DMS114 treated with DMSO at 0.1 percent for 48 hours (cell line): ENCODE results near the gene ZNF44.

Experiments used
- DNase-seq: peaks from one replicate; lab custom pipeline; 2025; ENCODE audit not compliant: unreplicated experiment; lab: John Stamatoyannopoulos, UW

Gene ZNF44

GRCh38 chr19:12265921-12266704 is 28.6 kb downstream of the ZNF44 start:
- no peak for DNase-seq

DNA sequence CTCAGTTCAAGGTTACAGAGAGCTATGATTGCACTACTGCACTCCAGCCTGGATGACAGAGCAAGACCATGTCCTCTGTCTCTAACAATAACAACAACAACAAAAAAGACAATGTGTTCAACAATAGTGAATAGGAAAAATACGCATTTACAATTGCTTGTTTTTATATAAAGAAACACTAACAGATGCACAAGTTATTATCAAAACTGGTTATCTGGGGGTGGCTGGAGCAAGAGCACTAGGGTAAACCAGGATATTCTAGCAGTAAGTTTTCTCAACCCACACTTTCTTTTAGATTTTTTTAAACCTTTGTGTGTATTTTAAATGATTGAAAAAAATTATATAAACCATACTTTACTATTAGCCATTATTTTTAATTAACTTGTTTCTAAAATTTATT is 33.1 kb downstream of the ZNF44 start:
- DNase-seq, result no peak

- no peak for DNase-seq
Observed at GRCh38 chr19:12260861-12261260, 33.8 kb downstream of the ZNF44 start.

- no peak for DNase-seq
Observed at GRCh38 chr19:12260236-12260635, 34.4 kb downstream of the ZNF44 start.

- no peak for DNase-seq
Observed at GRCh38 chr19:12255372-12255771, 39.3 kb downstream of the ZNF44 start.

DNA sequence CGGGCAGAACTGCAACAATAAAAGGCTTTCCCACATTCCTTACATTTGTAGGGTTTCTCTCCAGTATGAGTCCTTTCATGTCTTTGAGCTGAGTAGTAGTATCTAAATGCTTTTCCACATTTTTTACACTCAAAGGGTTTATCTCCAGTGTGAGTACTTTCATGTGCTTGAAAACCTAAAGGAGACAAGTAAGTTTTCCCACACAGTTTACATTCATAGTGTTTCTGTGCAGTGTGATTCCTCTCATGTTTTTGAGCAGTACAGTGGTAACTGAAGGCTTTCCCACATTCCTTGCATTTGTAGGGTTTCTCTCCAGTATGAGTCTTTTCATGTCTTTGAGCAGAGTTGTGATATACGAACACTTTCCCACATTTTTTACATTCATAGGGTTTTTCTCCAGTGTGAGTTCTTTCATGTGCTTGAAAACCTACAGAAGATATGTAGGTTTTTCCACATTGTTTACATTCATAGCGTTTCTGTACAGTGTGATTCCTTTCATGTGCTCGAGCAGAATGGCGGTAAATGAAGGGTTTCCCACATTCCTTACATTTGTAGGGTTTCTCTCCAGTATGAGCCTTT is 47.0 kb downstream of the ZNF44 start:
- DNase-seq, result no peak

DNA sequence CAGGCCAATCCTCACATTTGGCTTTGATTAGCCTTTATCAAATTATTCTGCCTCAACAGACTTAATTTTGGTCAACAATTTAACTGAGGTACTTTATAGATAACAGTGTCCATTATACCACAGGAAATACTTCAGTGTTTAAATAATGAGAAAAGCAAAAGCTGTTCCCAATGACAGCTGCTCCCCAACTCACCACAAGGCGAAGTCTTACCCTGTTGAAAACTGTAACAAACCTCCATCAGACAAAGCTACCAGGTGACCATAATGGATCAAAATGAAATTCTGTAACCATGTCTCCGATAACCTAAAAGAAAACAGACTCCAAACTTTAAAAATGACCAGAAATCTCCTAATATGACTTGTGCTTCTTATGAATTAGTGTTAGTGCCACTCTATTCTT is 50.3 kb downstream of the ZNF44 start:
- no peak for DNase-seq

DNA sequence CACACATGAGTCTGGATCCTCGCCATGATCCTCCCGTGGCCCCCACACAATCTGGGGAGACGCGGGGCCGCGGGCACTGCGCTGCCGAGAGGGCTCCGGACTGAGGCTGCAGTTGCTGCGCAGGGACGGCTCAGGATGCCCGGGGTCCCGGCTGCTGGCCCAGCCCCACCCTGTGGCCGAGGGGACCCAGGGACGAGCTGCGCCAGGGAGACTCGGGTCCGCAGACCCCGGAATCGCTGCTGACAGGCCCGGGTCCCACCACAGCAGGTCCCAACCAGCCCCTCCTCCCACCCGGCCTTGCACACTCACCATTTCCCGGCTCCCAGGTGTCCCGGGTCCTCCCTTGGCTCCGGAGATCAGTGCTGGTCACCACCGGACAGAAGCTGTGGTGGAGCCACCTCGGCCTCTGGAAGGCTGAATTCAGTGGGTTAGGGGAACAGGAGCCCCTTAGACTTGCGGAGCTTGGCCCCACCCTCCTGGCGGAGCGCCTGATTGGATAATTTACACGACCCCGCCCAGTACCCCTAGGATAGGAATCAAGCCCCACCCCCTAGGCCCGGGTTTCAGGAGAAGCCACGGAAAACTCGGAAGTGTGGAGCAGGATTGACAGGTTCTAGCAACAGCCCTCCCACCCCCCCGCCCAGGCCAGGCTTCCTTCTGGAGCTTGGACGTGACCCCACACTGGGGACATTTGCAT is 57.4 kb downstream of the ZNF44 start:
- no peak for DNase-seq

DNA sequence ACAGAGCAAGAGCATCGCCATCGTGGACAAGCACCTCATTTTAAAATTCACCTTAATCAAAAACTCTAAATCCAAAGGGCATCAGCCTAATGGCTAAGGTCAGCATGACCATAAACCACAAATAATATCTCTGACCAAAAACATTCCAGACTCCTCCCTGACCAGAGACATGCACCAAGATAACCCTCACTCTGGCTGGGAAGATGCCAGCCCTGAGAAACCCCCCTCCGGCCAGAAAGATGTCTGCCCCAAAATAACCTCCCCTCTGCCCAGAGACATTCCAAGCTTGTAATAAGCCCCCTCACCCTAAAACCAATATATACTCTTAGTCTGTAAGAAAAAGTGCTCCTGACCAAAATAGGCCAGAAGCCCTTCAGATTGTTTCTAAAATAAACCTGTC is 61.7 kb downstream of the ZNF44 start:
- no peak for DNase-seq

GRCh38 chr19:12230751-12231733 is 63.6 kb downstream of the ZNF44 start:
- no peak for DNase-seq

DNA sequence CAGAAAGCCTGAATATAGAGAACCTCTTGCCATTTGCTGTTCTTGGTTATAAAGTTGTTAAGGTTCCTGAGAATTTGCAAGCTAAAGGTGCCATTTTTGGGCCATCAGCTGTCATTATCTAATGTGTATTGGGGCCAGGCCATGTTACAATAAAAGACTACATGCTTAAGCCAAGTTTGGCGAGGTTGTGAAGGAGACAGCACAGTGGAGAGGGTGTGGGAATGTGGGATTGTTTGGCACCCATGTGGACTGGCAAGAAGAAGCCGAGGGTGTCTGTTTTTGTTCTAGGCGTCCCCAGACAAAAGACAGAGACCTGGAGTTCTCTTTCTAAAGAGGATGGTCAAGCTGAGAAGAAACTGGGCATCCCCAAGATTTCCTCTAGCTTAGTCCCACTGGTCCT is 64.7 kb downstream of the ZNF44 start:
- no peak for DNase-seq

DNA sequence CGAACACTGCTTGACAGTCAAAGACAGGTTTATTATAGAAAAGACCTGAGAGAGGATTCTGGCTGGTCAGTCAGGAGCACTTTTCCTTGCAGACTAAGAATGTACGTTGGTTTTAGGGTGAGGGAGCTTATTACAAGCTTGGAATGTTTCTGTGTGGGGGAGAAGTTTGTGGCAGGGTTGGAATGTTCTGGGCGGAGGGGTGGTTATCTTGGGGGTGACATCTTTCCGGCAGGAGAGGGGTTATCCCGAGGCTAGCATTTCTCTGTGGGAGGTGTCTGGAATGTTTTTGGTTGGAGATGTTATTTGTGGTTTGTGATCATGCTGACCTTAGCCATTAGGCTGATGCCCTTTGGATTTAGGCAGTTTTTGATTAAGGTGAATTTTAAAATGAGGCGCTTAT is 70.0 kb downstream of the ZNF44 start:
- DNase-seq, result no peak

DNA sequence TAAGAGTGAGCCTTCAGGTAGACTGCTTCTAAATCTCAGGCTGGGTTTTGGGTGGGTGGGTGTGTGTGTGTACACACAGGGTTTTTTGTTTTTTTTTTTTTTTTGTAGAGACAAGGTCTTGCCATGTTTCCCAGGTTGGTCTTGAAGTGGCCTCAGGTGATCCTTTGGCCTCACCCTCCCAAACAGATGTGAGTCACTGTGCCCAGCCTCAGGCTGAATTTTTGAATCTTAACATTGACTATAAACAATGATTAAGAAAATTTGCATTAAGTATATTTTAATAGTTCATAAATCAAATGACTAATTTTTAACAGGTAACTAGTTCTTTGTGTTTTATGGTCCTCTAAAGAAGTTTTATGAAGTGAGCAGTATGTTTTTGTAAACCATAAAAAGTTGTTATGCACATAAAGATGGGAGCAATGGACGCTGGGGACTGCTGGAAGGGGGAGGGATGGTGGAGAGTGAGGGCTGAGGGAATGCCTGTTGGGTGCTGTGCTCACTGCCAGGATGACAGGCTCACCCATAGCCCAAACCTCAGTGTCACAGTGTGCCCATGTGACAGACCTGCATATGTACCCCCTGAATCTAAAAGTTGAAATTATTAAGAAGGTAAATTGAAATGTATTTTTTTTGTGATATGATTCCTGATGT is 71.6 kb downstream of the ZNF44 start:
- no peak for DNase-seq
